Heart left ventricle (tissue), 13 donors: ENCODE results near the gene OR51M1.

Experiments used
- CTCF ChIP-seq, 12 donors: fragments of 200-600 bp; sonication (generic) in 4 of 12; IDR thresholded peaks; one replicate each; pipeline versions ENCODE4 v1.5.0 to v1.8.0; 2018 to 2022; ENCODE audit warnings: antibody characterized with exemption in 12 of 12, mild to moderate bottlenecking in 5 of 12
- POLR2A ChIP-seq, 2 donors: fragments of 450-650 bp; IDR thresholded peaks; one replicate each; pipeline ENCODE4 v1.6.1; 2017; ENCODE audit warnings: antibody characterized with exemption in 2 of 2, mild to moderate bottlenecking in 2 of 2, moderate library complexity in 2 of 2
- donor health status: ischemic (EF 13 %, LVEDD 7.1; RV severe dilation, severe dysfunction).
- donor health status: DM: no; HTN: yes; CAD: no.
- donor health status: DM: no; HTN: no; CAD: no.
- donor health status: ischemic (EF 25% LVEDD 6.9; RV normal size, moderate dysfunction).
- donor health status: ischemic (EF 25% LVEDD 5.7; RV mildly dilated, moderate dysfunction).
- donor health status: ischemic (EF 35%, LVEDD 5.7; RV mildly dilated, moderate dysfunction).
- donor health status: nonischemic (EF 11% LVEDD 7.7; RV severe dilation, severe dysfunction).
- donor health status: DM: yes; HTN: yes; CAD: no.
- donor health status: PGD.
- donor health status: ischemic (EF 29% LVEDD 5.4; RV normal size, mild dysfunction).
- donor health status: nonischemic (EF 23%, LVEDD 6.1; RV moderate dilation, normal function).

- TF ChIP-seq POLR2A (IDR thresholded peaks at IDR 0.05) = no peak
- no peak for TF ChIP-seq CTCF (IDR thresholded peaks at IDR 0.05)
Measured at GRCh38 chr11:5368502-5369043, 15.0 kb upstream of the OR51M1 start.
